ENCODE data around the gene TNS3. TPM values are rescaled to one million over a fixed set of nuclear protein-coding genes. Genes with fewer than 3 reads are reported as not detected.

TNS3 gene
- total RNA-seq, 1 donor from 2014 or later = 6.1 TPM

DNA sequence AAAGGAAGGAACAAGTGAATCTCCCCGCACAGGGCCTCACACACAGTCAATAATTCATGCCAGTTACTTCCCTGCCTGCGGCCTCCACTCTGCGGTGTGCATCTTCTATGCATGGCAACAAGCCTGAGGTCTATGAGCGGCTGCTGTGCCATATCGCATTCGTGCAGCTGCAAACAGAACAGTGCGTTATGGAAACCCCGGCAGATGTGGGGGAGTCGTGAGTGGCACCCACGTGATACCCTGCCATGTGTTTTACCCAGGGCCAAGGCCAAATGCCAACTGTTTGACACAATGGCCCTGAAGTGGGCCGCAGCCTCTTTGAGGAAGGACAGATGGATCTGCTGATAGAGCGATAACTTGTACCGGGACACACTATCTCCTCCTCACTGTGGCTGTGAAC lies 13.4 kb downstream of the TNS3 start:
- DNase-seq (ENCODE audit: low spot score in 2 of 2) (peak in 1 of 2 donors; percentile 33), FAIRE-seq (no peak)

GRCh38 chr7:47568056-47568455 lies 13.9 kb downstream of the TNS3 start:
- FAIRE-seq (no peak), DNase-seq (ENCODE audit: low spot score in 2 of 2) (no peak)

GRCh38 chr7:47565640-47566250 lies 16.2 kb downstream of the TNS3 start:
- DNase-seq (ENCODE audit: low spot score in 2 of 2) = no peak
- FAIRE-seq = no peak

- DNase-seq (ENCODE audit: low spot score in 2 of 2) = no peak
- no peak for FAIRE-seq
Observed at GRCh38 chr7:47563521-47563920, 18.4 kb downstream of the TNS3 start.

GRCh38 chr7:47561715-47562446 lies 20.0 kb downstream of the TNS3 start:
- FAIRE-seq = no peak

GRCh38 chr7:47559306-47560220 lies 22.3 kb downstream of the TNS3 start:
- no peak for DNase-seq (ENCODE audit: low spot score in 2 of 2)
- FAIRE-seq = no peak

More at GRCh38 chr7:47561715-47562446, 20.0 kb downstream of the TNS3 start:
- DNase-seq (ENCODE audit: low spot score in 2 of 2) = no peak

DNA sequence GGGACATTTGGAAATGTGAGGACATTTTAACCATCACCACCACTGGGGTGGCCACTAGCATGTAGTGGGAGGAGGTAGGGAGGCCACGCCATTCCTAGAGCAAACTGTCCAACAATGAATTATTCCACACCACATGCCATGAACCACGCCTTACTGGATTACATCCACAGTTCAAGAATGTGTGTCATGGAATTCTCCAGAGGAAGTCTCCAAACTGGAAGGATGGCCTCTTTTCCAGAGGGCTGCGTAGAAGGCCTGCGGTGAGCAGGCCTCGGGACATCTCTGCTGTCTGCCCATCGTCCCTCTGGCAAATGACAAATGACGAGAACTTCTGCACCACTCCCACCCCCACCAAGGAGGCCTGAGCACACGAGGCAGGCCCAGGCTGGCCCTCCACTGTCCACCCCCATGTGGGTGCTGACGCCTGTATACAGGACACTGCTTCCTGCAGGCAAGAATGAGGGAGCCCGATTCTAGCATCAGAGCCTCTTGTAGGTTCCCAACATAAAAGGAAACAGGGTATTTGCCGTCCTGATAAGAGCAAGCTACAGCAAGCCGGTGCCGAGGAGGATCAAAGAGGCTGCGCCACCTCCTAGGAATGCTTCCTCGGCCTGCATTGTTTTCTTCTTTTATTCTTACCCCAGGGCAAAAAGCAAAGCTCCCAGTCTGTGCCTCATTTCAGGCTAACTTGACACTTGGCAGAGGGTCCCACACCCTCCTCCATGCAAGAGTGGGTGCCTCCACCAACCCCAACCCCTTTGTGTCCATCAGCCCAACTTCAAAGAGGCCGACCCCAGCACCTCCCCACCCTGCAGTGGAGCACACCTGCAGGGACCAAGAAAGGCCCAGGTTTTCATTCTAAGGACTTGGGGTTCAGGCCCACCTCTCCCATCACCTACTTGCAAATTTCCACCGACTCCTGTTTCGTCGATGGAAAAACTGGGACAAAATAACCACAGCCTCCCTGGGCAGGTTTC lies 23.9 kb downstream of the TNS3 start:
- FAIRE-seq (no peak), DNase-seq (ENCODE audit: low spot score in 2 of 2) (no peak)

- FAIRE-seq (no peak), DNase-seq (ENCODE audit: low spot score in 2 of 2) (no peak)
Observed at GRCh38 chr7:47557317-47557693, 24.6 kb downstream of the TNS3 start.

GRCh38 chr7:47556511-47557180 lies 25.3 kb downstream of the TNS3 start:
- DNase-seq (ENCODE audit: low spot score in 2 of 2) (no peak), FAIRE-seq (no peak)

DNA sequence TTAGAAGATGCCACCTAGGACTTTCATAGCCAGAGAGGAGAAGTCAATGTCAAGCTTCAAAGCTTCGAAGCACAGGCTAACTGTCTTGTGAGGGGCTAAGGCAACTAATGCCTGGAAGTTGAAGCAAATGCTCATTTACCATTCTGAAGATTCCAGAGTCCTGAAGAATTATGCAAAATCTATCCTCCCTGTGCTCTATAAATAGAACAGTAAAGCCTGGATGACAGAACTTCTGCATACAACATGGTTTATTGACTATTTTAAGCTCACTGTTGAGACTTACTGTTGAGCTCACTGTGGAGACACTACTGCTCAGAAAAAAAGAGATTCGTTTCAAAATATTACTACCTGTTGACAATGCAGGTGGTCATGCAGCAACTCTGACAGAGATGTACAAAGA lies 28.6 kb downstream of the TNS3 start:
- no peak for FAIRE-seq
- DNase-seq (ENCODE audit: low spot score in 2 of 2) = no peak

- FAIRE-seq (no peak), DNase-seq (ENCODE audit: low spot score in 2 of 2) (no peak)
Observed at GRCh38 chr7:47552621-47553020, 29.3 kb downstream of the TNS3 start.

DNA sequence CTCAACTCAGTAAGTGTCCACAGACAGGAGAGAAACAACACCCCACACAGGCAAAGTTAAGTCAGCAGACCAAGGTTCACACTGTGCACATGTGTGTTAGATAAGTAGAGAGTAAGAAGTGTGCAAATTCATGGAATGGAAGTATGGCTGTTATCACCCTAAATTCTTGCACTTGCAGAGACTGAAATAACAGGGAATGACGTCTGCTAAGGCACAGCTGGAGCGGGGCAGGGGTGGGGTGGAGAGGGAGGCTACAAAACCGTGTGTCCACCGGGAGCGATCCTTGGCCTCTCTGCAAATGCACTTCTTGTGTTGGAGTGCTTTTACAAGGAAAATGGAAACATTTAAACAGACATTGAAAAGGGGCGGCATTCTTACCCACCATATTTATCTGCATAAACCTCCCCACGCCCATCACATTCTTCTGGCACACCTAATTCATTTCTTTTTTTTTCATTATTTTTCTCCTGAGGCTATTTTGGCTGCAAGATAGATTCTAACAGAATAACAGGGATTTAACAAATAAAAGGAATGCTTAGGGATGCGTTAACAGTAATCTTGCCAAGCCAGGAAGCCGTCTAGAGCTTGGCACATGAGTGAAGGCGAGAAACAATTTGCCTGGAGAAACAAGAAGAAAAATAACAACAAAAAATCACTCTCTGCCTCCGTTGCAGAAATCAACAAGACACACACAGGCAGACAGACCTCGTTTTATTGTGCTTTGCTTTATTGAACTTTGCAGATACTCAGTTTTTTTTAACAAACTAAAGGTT lies 30.1 kb downstream of the TNS3 start:
- DNase-seq (ENCODE audit: low spot score in 2 of 2) (no peak), FAIRE-seq (no peak)

- FAIRE-seq (no peak), DNase-seq (ENCODE audit: low spot score in 2 of 2) (no peak)
Observed at GRCh38 chr7:47550788-47551470, 31.0 kb downstream of the TNS3 start.

- no peak for DNase-seq (ENCODE audit: low spot score in 2 of 2)
- no peak for FAIRE-seq
Observed at GRCh38 chr7:47549916-47550315, 32.0 kb downstream of the TNS3 start.

DNA sequence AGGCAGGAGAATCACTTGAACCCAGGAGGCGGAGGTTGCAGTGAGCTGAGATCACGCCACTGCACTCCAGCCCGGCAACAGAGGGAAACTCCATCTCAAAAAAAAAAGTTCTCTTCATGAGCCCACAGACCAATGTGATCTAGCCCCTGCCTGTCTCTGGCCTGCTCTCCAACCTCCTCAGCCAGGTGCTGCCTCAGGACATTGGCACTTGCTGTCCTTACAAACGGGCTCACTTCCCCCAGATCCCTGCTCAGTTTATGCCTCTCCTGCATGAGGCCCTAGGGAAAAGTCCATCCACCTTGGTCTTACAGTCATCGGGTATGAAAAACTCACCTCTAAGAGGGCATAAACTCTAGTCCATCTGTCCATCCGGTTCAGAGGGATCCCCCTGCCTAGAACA lies 32.5 kb downstream of the TNS3 start:
- DNase-seq (ENCODE audit: low spot score in 2 of 2) (no peak), FAIRE-seq (no peak)

GRCh38 chr7:47548546-47548945 lies 33.4 kb downstream of the TNS3 start:
- FAIRE-seq = no peak
- DNase-seq (ENCODE audit: low spot score in 2 of 2) = no peak

DNA sequence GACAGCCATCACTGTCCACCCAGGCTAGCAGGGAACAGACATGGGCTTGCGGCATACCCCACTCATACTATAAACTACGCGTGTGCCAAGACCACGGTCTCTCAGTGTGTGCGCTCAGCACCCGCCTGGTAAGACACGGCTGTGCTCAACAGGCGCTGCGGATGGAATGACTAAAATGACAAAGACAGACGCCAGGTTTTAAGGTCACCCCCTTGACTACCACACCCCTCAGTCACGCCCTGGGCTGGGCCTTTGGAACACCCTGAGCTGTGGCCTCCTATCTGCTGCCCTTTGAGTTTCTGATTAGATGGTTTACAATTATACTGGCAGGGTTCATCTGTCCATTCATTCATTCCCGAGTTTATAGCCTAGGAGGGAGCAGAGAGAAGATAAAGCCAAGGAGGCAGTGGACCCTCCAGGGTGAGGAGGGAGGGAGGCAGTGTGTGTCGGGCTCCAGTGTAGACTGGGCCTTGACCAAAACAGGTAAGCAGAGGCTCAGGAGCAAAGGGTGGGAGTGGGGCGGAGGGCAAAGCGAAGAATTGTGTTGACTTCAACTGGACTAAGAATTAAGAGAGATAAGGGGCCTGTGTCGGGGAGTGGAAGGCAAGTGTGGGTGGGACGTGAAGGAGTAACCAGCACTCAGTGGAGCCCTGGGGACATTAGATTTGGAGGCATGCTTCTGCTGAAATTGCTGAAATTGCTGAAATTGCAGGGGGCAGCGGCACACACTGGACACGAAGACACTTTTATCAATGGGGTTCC lies 35.0 kb downstream of the TNS3 start:
- no peak for FAIRE-seq

More for the DNA sequence above, 35.0 kb downstream of the TNS3 start:
- DNase-seq (ENCODE audit: low spot score in 2 of 2) = no peak
